ENCODE measurements around the gene CYP20A1.
"Not testable (repeated sequence)": the region's sequence is repeated elsewhere in the genome, so short reads cannot be mapped to it uniquely, and the experiment has no call there.

DNA sequence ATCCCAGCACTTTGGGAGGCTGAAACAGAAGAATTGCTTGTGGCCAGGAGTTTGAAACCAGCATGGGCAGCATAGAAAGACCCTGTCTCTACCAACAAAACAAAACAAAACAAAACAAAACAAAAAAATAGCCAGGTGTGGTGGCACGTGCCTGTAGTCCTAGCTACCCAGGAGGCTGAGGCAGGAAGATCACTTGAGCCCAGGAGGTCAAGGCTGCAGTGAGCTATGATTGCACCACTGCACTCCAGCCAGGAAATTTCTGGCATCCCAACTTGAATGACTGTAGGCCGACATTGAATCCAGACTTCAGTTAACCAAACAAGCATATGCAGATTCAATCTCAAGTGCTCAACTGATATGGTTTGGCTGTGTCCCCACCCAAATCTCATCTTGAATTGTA is 9.1 kb upstream of the CYP20A1 start:
- TF ChIP-seq, protein P1, sequence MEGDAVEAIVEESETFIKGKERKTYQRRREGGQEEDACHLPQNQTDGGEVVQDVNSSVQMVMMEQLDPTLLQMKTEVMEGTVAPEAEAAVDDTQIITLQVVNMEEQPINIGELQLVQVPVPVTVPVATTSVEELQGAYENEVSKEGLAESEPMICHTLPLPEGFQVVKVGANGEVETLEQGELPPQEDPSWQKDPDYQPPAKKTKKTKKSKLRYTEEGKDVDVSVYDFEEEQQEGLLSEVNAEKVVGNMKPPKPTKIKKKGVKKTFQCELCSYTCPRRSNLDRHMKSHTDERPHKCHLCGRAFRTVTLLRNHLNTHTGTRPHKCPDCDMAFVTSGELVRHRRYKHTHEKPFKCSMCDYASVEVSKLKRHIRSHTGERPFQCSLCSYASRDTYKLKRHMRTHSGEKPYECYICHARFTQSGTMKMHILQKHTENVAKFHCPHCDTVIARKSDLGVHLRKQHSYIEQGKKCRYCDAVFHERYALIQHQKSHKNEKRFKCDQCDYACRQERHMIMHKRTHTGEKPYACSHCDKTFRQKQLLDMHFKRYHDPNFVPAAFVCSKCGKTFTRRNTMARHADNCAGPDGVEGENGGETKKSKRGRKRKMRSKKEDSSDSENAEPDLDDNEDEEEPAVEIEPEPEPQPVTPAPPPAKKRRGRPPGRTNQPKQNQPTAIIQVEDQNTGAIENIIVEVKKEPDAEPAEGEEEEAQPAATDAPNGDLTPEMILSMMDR (IDR thresholded peaks at IDR 0.05) = not testable (repeated sequence)
- TF ChIP-seq TCF7L2 (IDR thresholded peaks at IDR 0.05; ENCODE audit: low read depth, low read length); POLR2AphosphoS5 (IDR thresholded peaks at IDR 0.05; ENCODE audit: low read depth, low read length); SIN3A (IDR thresholded peaks at IDR 0.05; ENCODE audit: borderline replicate concordance, insufficient read depth, low read depth, low read length): not testable (repeated sequence)
- TF ChIP-seq, protein P2, sequence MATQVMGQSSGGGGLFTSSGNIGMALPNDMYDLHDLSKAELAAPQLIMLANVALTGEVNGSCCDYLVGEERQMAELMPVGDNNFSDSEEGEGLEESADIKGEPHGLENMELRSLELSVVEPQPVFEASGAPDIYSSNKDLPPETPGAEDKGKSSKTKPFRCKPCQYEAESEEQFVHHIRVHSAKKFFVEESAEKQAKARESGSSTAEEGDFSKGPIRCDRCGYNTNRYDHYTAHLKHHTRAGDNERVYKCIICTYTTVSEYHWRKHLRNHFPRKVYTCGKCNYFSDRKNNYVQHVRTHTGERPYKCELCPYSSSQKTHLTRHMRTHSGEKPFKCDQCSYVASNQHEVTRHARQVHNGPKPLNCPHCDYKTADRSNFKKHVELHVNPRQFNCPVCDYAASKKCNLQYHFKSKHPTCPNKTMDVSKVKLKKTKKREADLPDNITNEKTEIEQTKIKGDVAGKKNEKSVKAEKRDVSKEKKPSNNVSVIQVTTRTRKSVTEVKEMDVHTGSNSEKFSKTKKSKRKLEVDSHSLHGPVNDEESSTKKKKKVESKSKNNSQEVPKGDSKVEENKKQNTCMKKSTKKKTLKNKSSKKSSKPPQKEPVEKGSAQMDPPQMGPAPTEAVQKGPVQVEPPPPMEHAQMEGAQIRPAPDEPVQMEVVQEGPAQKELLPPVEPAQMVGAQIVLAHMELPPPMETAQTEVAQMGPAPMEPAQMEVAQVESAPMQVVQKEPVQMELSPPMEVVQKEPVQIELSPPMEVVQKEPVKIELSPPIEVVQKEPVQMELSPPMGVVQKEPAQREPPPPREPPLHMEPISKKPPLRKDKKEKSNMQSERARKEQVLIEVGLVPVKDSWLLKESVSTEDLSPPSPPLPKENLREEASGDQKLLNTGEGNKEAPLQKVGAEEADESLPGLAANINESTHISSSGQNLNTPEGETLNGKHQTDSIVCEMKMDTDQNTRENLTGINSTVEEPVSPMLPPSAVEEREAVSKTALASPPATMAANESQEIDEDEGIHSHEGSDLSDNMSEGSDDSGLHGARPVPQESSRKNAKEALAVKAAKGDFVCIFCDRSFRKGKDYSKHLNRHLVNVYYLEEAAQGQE (IDR thresholded peaks at IDR 0.05; ENCODE audit: insufficient read depth in 1 of 2, low read depth in 2 of 2, low read length in 1 of 2) = not testable (repeated sequence)
